ENCODE results near the gene DTNB.

GRCh38 chr2:25690058-25690457 lies 16.7 kb upstream of the DTNB start:
- TF ChIP-seq CTCF (IDR thresholded peaks at IDR 0.05) (no peak), POLR2A (IDR thresholded peaks at IDR 0.05) (no peak)

Measured in uterus (tissue), 2 donors.